Colonic mucosa (tissue), 4 donors: ENCODE data around the gene PHYKPL. TPM values are rescaled to one million over a fixed set of nuclear protein-coding genes. Genes with fewer than 3 reads are reported as not detected.

Source experiments
- DNase-seq: peaks from one replicate; pipeline ENCODE4 v3.0.0-alpha.2; 2020
- H3K27ac ChIP-seq: fragments of 200-600 bp; one replicate; pipeline ENCODE4 v1.8.0; 2021
- H3K27me3 ChIP-seq: fragments of 200-600 bp; one replicate; pipeline ENCODE4 v1.8.0; 2021
- H3K36me3 ChIP-seq: fragments of 200-600 bp; one replicate; pipeline ENCODE4 v1.8.0; 2021
- H3K4me1 ChIP-seq: fragments of 200-600 bp; one replicate; pipeline ENCODE4 v1.8.0; 2021; ENCODE audit warnings: mild to moderate bottlenecking
- H3K4me3 ChIP-seq: fragments of 200-600 bp; one replicate; pipeline ENCODE4 v1.8.0; 2021
- H3K9ac ChIP-seq, 2 donors: one replicate each; pipeline ENCODE4 v1.7.0; 2013; ENCODE audit warnings: control low read depth in 2 of 2, low read depth in 2 of 2, low read length in 2 of 2
- H3K9me3 ChIP-seq: fragments of 200-600 bp; one replicate; pipeline ENCODE4 v1.8.0; 2021
- intact Hi-C: fragments of 100-400 bp; cut with DNase I; formaldehyde crosslinking; loops from one replicate; pipeline ENCODE4 v1.14.1; 2022
- total RNA-seq, 2 donors: library from RNA; stranded (reverse); fragmentation: NEBNext Ultra II Directional in 1 of 2; extraction: Animal tissue kit (Norgen Biotek cat#: 25700) in 1 of 2; gene quantifications; one replicate each; pipeline ENCODE4 v1.2.1, GENCODE V29; 2021
- TF ChIP-seq, protein P1 (sequence below): fragments of 200-600 bp; IDR thresholded peaks from one replicate; pipeline ENCODE4 v1.8.0; 2022; ENCODE audit warnings: antibody characterized with exemption, mild to moderate bottlenecking
- donor health status: healthy.
- donor health status: DM: no; HTN: no; CAD: no.
- donor health status: DM: no; HTN: no; CAD: no.

Gene PHYKPL
- total RNA-seq, 2 donors from 2014 or later = 101 to 159 TPM

DNA sequence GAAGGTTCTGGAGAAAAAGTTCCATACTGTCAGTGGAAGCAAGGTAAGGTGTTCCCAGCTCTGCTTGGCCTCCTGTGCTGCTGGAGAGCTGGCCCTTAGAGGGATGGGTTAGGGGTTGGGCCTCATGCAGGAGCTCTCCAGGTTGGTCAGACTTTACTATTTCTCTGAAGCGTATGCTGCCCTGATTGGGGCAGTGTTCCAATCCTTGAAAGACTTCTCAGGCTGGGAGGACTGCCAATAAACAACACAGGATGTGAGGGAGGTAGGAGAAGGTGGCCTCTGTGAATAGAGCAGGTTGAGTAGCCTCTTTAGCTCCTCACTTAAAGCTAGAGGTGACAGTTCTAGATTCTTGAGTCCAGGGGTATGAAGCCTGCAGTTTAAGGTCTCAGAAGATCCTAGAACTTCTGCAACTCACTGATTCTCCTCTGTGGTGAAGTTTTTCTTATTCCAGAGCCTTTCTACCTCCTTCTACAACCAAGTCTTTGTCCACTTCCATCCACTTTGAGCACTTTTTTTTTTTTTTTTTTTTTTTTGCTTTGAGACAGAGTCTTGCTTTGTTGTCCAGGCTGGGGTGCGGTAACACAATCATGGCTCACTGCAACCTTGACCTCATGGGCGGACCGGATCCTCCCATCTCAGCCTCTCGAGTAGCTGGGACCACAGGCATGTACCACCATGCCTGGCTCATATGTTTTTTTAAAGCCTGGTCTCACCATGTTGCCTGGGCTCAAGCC is 25.3 kb downstream of the PHYKPL start:
- no peak overlapping the region for H3K4me3 ChIP-seq
- peak overlapping the region in 1 of 2 donors; percentile 99 for H3K9ac ChIP-seq
- intact Hi-C loops = no loop called here
- H3K36me3 ChIP-seq = peaks cover 17% of the 10 kb centered on the region
- H3K27me3 ChIP-seq = no peaks in the 10 kb centered on the region
- peak; percentile 89 for DNase-seq
- peak overlapping the region; percentile 95 for H3K27ac ChIP-seq
- no peaks in the 10 kb centered on the region for H3K9me3 ChIP-seq
- H3K4me1 ChIP-seq = peaks cover 22% of the 10 kb centered on the region
- TF ChIP-seq, protein P1, sequence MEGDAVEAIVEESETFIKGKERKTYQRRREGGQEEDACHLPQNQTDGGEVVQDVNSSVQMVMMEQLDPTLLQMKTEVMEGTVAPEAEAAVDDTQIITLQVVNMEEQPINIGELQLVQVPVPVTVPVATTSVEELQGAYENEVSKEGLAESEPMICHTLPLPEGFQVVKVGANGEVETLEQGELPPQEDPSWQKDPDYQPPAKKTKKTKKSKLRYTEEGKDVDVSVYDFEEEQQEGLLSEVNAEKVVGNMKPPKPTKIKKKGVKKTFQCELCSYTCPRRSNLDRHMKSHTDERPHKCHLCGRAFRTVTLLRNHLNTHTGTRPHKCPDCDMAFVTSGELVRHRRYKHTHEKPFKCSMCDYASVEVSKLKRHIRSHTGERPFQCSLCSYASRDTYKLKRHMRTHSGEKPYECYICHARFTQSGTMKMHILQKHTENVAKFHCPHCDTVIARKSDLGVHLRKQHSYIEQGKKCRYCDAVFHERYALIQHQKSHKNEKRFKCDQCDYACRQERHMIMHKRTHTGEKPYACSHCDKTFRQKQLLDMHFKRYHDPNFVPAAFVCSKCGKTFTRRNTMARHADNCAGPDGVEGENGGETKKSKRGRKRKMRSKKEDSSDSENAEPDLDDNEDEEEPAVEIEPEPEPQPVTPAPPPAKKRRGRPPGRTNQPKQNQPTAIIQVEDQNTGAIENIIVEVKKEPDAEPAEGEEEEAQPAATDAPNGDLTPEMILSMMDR = no peak

DNA sequence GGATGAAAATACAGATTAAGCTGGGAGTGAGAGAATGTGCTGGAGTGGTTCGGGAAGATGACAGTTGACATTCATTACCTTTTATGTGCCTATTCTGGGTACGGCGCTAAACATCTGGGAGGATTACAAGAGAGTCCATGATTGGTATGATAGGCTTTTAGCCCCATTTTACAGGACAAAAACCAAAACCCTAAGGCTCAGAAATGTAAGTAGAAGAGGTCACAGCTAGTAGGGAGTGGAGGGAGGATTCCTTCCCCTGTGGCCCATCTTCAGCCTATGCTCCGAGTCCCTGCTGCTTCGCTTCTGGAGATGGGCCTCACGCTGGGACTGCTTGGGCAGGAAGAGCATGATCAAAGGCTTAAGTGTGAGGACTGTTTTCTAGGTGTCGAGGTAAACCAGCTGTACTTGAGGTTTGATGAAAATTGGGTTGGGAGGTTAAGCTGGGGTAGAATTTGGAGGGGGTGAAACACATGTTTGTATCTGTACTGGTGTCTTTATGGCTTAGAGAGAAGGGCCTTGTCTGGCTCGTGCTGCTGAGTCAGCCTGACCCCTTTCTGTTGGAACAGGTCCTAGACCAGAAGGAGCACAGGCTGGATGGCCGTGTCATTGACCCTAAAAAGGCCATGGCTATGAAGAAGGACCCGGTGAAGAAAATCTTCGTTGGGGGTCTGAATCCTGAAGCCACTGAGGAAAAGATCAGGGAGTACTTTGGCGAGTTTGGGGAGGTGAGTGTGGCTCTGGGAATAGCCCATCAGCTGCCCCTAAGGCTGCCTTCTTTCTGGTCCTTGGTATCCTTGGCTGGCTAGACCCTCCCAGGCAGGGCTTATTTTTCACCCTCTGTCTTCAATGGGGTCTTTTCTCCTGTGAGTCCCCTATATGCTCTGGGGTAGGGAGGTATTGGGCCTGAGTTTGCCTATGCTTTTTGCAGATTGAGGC is 26.2 kb downstream of the PHYKPL start:
- Histone ChIP-seq H3K4me1 (peaks cover 22% of the 10 kb centered on the region), H3K27ac (peak overlapping the region; percentile 95)
- DNase-seq = peak; percentile 21

DNA sequence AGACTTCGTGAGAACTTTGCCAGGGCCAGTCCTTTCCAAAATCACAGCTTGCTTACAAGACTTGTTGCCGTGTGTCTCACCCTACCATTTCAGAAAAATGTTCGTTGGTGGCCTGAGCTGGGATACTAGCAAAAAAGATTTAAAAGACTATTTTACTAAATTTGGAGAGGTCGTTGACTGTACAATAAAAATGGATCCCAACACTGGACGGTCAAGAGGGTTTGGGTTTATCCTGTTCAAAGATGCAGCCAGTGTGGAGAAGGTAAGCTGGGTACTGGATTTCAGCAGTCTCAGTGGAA is 26.9 kb downstream of the PHYKPL start:
- intact Hi-C loops = no loop called here
- no peak for DNase-seq
- Histone ChIP-seq H3K4me1 (peaks cover 22% of the 10 kb centered on the region), H3K4me3 (peak overlapping the region; percentile 90), H3K9ac (peak overlapping the region; percentile 97 to 99), H3K27me3 (no peaks in the 10 kb centered on the region), H3K9me3 (no peaks in the 10 kb centered on the region), H3K36me3 (peaks cover 11% of the 10 kb centered on the region), H3K27ac (peak overlapping the region; percentile 95)
- TF ChIP-seq, protein P1 = no peak

More for the DNA sequence above, 26.2 kb downstream of the PHYKPL start:
- Histone ChIP-seq H3K9ac (peak overlapping the region; percentile 97 to 99), H3K36me3 (peaks cover 17% of the 10 kb centered on the region), H3K9me3 (no peaks in the 10 kb centered on the region), H3K27me3 (no peaks in the 10 kb centered on the region), H3K4me3 (peak overlapping the region; percentile 90)
- TF ChIP-seq, protein P1 = no peak
- intact Hi-C loops = no loop called here

DNA sequence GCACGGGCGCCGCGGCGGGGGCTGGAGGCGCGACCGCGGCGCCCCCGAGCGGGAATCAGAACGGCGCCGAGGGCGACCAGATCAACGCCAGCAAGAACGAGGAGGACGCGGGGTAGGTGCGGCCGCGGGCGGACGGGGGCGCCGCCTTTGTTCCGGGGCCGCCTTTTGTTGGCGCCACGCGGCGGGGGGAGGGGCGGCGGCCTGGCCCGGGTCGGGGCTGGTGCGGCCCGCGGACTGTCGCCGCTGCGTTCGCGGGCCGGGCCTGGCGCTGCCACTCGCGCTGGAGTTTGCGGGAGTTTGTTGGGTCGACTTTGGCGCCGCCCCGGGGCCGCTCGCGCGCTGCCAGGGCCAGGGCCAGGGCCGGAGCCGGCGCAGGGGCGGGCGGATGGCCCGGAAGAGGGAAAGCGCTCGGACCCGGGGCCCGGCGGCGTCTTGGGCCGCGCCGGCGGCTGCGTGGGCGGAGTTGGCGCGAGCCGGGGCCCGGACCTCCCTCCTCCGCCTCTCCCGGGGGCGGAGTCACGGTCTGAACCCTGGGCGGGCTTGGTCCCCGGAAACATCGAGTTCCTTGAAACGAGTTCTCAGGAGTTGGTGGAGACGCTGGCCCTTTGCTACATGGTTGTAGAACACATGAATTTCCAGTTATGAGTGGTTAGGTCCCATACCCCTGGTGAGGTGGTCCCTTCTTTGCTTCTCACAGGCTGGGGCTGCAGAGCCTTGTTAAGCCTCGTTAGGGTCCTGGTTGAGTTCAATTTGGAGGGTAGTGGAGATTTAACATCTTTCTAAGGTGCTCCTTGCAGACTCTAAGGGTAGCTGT is 27.5 kb downstream of the PHYKPL start:
- Histone ChIP-seq H3K36me3 (peaks cover 6% of the 10 kb centered on the region), H3K4me1 (peaks cover 22% of the 10 kb centered on the region), H3K9ac (peak overlapping the region; percentile 97 to 99), H3K9me3 (no peaks in the 10 kb centered on the region), H3K27me3 (no peaks in the 10 kb centered on the region), H3K27ac (peak overlapping the region; percentile 95), H3K4me3 (peak overlapping the region; percentile 90)
- DNase-seq = peak; percentile 94
- TF ChIP-seq, protein P1 = no peak
- intact Hi-C loops = no loop called here
